ENCODE results near the gene OLFM1. TPM values are rescaled to one million over a fixed set of nuclear protein-coding genes. Genes with fewer than 3 reads are reported as not detected.

Gene OLFM1
- total RNA-seq, 1 donor from 2014 or later: 2.8 TPM

- no peak for DNase-seq (ENCODE audit: low spot score)
Observed at GRCh38 chr9:135079018-135079417, 8.4 kb upstream of the OLFM1 start.

DNA sequence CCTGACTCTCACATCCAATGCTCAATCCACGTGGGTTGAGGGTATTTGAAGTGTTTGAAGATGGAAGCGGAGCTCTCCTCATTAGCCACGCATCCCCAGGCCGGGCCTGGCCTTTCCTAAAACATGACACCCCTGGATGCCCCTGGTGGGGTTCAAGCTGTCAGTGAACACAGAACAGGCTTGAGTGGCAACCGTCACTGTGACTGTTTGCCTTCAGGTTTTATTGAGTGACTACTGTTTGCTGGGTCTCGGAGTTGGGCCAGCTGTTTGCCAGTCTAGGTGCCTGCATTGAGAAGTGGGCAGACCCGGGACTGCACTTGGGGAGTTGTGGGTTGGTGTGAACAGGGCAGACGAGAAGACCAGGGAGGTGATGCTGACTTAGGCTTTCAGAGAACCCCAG lies 7.8 kb upstream of the OLFM1 start:
- TF ChIP-seq CTCF (IDR thresholded peaks at IDR 0.05): no peak
- H3K36me3 Mint-ChIP-seq (ENCODE audit: low read depth): no peaks in the 10 kb centered on the region
- no peak overlapping the region for H3K4me3 Mint-ChIP-seq (ENCODE audit: unreplicated experiment)
- H3K27me3 Mint-ChIP-seq (ENCODE audit: low read depth): peaks cover 56% of the 10 kb centered on the region
- H3K4me1 Mint-ChIP-seq (ENCODE audit: low read depth): no peaks in the 10 kb centered on the region
- H3K27ac Mint-ChIP-seq (ENCODE audit: unreplicated experiment): no peak overlapping the region
- no peaks in the 10 kb centered on the region for H3K9me3 Mint-ChIP-seq (ENCODE audit: low read depth)
- no peak for DNase-seq (ENCODE audit: low spot score)

More at GRCh38 chr9:135079018-135079417, 8.4 kb upstream of the OLFM1 start:
- Mint-ChIP-seq H3K4me1 (ENCODE audit: low read depth) (no peaks in the 10 kb centered on the region), H3K27ac (ENCODE audit: unreplicated experiment) (no peak overlapping the region), H3K36me3 (ENCODE audit: low read depth) (no peaks in the 10 kb centered on the region), H3K4me3 (ENCODE audit: unreplicated experiment) (no peak overlapping the region), H3K27me3 (ENCODE audit: low read depth) (peaks cover 50% of the 10 kb centered on the region), H3K9me3 (ENCODE audit: low read depth) (no peaks in the 10 kb centered on the region)
- TF ChIP-seq CTCF (IDR thresholded peaks at IDR 0.05): no peak

DNA sequence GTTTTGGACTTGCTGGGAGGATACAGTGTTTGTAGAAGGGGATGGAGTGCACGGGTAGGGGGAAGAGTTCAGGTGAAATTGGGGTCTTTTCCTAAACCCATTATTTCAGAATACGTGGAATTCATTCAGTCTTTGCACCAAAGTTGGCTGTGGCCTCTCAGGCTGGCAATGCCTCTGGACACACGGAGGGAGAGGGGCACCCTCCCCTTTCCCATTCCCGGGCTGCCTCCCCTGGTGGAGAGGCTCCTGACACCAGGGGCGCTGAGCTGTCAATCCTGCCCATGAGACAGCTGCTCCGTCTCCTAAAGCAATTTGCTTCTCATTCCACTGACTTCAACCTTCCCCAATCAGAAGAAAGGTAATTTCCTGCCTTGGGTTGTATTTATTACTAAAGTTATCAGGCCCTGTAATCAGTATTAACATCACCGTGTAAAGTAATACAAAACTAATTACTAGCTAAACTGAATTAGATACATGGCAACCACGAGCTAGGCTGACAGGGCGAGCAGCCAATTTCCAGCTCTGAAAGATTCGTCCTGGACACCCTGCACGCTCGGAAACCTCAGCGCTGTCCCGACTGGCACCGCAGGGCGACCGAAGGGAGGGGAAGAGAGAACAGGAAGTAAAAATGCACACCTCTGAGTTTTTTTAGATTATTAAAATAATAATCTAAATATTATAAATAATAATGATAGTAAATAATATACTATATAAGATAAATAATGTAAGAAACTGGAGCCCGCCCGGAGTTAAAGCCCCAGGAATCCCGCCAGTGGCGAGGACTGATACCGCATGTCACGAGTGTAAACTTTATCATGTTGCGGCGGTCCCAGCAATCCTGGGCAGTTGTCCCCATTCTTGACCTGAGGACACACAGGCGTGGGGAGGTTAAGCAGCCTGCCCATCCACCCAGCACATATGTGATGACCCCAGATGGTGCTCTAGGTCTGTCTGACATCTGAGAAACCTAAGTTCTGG lies 6.9 kb upstream of the OLFM1 start:
- DNase-seq (ENCODE audit: low spot score): peak; percentile 67

DNA sequence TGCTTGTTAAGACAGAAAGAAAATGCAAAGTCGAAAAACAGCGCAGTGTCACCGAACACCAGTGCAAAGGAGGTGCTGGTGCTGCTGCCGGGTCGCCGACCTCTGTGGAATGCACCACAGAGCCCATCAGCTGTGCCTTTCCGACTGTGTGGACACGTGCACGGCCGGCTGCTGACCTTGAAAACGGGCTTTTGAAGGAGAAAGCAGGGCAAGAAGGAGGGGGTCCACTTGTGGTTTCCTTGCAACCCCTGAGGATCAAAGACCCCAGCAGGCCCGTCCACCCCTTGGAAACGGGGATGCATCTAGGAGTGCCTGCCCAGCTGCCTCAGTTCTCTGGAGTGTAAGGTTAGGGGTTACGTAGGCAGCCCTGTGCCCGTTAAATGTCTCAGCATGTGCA lies 6.2 kb upstream of the OLFM1 start:
- H3K4me1 Mint-ChIP-seq (ENCODE audit: low read depth): peaks cover 5% of the 10 kb centered on the region
- peaks cover 54% of the 10 kb centered on the region for H3K27me3 Mint-ChIP-seq (ENCODE audit: low read depth)
- TF ChIP-seq CTCF (IDR thresholded peaks at IDR 0.05): no peak
- H3K36me3 Mint-ChIP-seq (ENCODE audit: low read depth): no peaks in the 10 kb centered on the region
- DNase-seq (ENCODE audit: low spot score): peak; percentile 55
- no peak overlapping the region for H3K27ac Mint-ChIP-seq (ENCODE audit: unreplicated experiment)
- H3K9me3 Mint-ChIP-seq (ENCODE audit: low read depth): no peaks in the 10 kb centered on the region
- no peak overlapping the region for H3K4me3 Mint-ChIP-seq (ENCODE audit: unreplicated experiment)

More for the DNA sequence above, 6.9 kb upstream of the OLFM1 start:
- peaks cover 53% of the 10 kb centered on the region for H3K27me3 Mint-ChIP-seq (ENCODE audit: low read depth)
- no peak for TF ChIP-seq CTCF (IDR thresholded peaks at IDR 0.05)
- no peak overlapping the region for H3K27ac Mint-ChIP-seq (ENCODE audit: unreplicated experiment)
- no peaks in the 10 kb centered on the region for H3K36me3 Mint-ChIP-seq (ENCODE audit: low read depth)
- H3K4me1 Mint-ChIP-seq (ENCODE audit: low read depth): no peaks in the 10 kb centered on the region
- H3K9me3 Mint-ChIP-seq (ENCODE audit: low read depth): no peaks in the 10 kb centered on the region
- H3K4me3 Mint-ChIP-seq (ENCODE audit: unreplicated experiment): no peak overlapping the region

DNA sequence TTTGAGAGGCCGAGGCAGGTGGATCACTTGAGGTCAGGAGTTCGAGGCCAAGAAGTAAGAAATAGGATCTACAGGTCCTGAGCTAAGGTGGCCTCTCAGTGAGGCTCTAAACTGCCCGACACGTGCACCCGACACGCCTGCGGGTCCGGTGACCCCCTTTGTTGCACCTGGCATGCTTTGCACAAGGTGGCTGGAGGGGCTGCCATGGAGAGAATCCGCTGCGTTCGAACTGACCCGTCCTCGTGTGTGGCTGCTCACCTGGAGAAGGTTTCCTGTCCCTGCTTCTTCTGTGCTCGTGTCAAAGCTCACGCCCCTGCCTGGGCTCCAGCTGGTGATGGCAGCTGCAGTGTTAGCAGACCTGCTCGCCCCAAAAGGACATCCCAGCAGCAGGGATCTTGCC lies 5.7 kb upstream of the OLFM1 start:
- Mint-ChIP-seq H3K27ac (ENCODE audit: unreplicated experiment) (no peak overlapping the region), H3K36me3 (ENCODE audit: low read depth) (no peaks in the 10 kb centered on the region), H3K27me3 (ENCODE audit: low read depth) (peaks cover 53% of the 10 kb centered on the region), H3K4me1 (ENCODE audit: low read depth) (peaks cover 6% of the 10 kb centered on the region), H3K4me3 (ENCODE audit: unreplicated experiment) (no peak overlapping the region), H3K9me3 (ENCODE audit: low read depth) (no peaks in the 10 kb centered on the region)
- DNase-seq (ENCODE audit: low spot score): peak; percentile 60
- TF ChIP-seq CTCF (IDR thresholded peaks at IDR 0.05): no peak
